Parathyroid adenoma (tissue), 2 donors: Measurements from ENCODE around the gene FGGY.

ENCODE experiments used
- H2AFZ ChIP-seq: fragments of 300-600 bp; sonication (generic); one replicate; pipeline ENCODE4 v1.7.0; 2017; ENCODE audit warnings: antibody characterized with exemption, mild to moderate bottlenecking
- H3K27ac ChIP-seq: fragments of 300-600 bp; sonication (generic); one replicate; pipeline ENCODE4 v1.7.0; 2017
- H3K27me3 ChIP-seq: fragments of 300-600 bp; sonication (generic); one replicate; pipeline ENCODE4 v1.7.0; 2017; ENCODE audit warnings: low read length; ENCODE audit not compliant: control insufficient read depth, insufficient read depth
- H3K36me3 ChIP-seq: fragments of 300-600 bp; sonication (generic); one replicate; pipeline ENCODE4 v1.7.0; 2017; ENCODE audit warnings: low read length; ENCODE audit not compliant: control insufficient read depth, insufficient read depth
- H3K4me1 ChIP-seq: fragments of 300-600 bp; sonication (generic); one replicate; pipeline ENCODE4 v1.7.0; 2017; ENCODE audit warnings: control low read depth
- H3K4me2 ChIP-seq: fragments of 300-600 bp; sonication (generic); one replicate; pipeline ENCODE4 v1.7.0; 2017; ENCODE audit warnings: low read length
- H3K4me3 ChIP-seq: fragments of 300-600 bp; sonication (generic); one replicate; pipeline ENCODE4 v1.7.0; 2017; ENCODE audit warnings: low read depth, low read length
- H3K79me2 ChIP-seq: fragments of 300-600 bp; sonication (generic); one replicate; pipeline ENCODE4 v1.7.0; 2017; ENCODE audit warnings: control low read depth
- H3K9ac ChIP-seq: fragments of 300-600 bp; sonication (generic); one replicate; pipeline ENCODE4 v1.7.0; 2017; ENCODE audit warnings: mild to moderate bottlenecking
- H3K9me3 ChIP-seq: fragments of 300-600 bp; sonication (generic); one replicate; pipeline ENCODE4 v1.7.0; 2017; ENCODE audit warnings: low read length; ENCODE audit not compliant: control insufficient read depth
- TF ChIP-seq, protein P1 (sequence below): fragments of 300-600 bp; sonication (generic); IDR thresholded peaks from one replicate; pipeline ENCODE4 v1.7.0; 2017; ENCODE audit warnings: antibody characterized with exemption, mild to moderate bottlenecking
- donor health status: primary hyperparathyroidism.

FGGY gene

DNA sequence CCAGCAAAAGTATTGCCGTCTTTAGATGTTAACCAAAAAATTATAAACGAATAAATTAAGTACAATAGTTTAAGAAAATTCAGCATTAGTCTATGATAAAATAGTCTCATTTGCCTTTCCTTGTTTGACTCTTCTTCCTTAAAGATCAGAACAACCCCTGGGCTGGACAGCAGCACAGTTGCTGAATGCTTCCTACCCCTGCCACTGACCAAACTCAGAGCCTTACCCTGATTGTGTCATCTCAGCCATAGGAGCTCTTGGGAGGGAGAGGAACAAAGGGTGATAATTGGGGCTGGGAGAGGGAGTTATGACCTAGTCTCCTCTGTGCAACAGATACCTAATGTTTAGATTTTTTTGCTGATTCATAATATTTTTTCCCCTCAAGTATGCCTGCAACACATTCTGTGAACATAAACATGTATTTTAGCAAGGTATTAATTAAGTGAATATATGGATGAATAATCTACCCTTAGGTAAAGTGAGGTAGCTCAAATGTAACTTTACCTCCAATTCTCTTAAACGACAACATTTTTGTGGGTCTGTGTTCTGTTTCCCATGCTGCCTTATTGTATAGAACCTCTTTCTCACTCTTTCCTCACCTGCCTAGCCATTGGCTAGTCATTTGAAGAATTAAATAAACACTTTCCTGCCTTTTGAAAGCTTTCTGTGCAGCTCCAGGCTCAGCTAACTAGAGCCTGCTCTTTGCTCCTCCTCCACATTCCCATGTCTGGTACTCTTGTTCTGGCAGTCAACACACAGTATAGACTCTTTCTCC lies 46.1 kb downstream of the FGGY start:
- Histone ChIP-seq H3K4me3 (no peak overlapping the region), H3K9ac (no peak overlapping the region), H3K27me3 (no peaks in the 10 kb centered on the region), H2AFZ (no peak overlapping the region), H3K27ac (no peak overlapping the region), H3K4me2 (no peak overlapping the region), H3K36me3 (no peaks in the 10 kb centered on the region), H3K9me3 (no peaks in the 10 kb centered on the region), H3K79me2 (no peaks in the 10 kb centered on the region), H3K4me1 (no peaks in the 10 kb centered on the region)
- TF ChIP-seq, protein P1, sequence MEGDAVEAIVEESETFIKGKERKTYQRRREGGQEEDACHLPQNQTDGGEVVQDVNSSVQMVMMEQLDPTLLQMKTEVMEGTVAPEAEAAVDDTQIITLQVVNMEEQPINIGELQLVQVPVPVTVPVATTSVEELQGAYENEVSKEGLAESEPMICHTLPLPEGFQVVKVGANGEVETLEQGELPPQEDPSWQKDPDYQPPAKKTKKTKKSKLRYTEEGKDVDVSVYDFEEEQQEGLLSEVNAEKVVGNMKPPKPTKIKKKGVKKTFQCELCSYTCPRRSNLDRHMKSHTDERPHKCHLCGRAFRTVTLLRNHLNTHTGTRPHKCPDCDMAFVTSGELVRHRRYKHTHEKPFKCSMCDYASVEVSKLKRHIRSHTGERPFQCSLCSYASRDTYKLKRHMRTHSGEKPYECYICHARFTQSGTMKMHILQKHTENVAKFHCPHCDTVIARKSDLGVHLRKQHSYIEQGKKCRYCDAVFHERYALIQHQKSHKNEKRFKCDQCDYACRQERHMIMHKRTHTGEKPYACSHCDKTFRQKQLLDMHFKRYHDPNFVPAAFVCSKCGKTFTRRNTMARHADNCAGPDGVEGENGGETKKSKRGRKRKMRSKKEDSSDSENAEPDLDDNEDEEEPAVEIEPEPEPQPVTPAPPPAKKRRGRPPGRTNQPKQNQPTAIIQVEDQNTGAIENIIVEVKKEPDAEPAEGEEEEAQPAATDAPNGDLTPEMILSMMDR: no peak

DNA sequence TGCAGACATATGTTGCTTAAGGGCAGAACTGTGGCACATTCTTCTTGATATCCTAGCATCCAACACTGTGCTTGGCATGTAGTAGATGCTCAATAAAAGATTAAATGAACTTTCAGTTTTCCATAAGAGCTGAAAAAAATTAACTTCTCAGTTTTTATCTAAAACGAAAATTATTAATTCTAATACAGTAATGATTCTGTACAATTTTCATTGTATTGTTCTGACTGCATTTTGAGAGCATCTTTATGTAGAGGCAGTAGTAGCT lies 46.6 kb downstream of the FGGY start:
- no peaks in the 10 kb centered on the region for H3K27me3 ChIP-seq
- no peak overlapping the region for H2AFZ ChIP-seq
- H3K4me2 ChIP-seq: no peak overlapping the region
- no peaks in the 10 kb centered on the region for H3K4me1 ChIP-seq
- H3K9ac ChIP-seq: no peak overlapping the region
- H3K27ac ChIP-seq: no peak overlapping the region
- TF ChIP-seq, protein P1: no peak
- H3K4me3 ChIP-seq: no peak overlapping the region
- no peaks in the 10 kb centered on the region for H3K36me3 ChIP-seq
- H3K9me3 ChIP-seq: no peaks in the 10 kb centered on the region
- H3K79me2 ChIP-seq: no peaks in the 10 kb centered on the region

DNA sequence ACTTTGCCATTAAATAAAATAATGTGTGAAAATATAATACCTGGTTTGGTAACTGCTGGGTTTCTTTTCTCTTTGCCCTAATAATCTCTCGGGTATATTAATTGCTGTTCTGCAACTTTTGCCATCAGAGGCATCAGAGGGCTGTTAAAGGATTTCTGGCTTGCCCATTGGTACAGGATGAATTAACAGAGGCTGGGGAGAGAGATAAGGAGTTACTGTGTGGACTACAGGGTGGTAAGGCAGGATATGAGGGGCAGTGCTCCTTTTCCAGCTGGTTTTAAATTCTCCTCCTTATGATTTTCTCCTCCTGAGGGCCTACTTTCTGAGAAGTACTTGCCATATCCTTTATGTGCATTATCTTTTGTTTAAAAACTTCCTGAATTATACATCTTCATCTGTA lies 48.3 kb downstream of the FGGY start:
- no peaks in the 10 kb centered on the region for H3K79me2 ChIP-seq
- H3K4me1 ChIP-seq: no peaks in the 10 kb centered on the region
- no peaks in the 10 kb centered on the region for H3K9me3 ChIP-seq
- H3K9ac ChIP-seq: no peak overlapping the region
- TF ChIP-seq, protein P1: no peak
- H3K36me3 ChIP-seq: no peaks in the 10 kb centered on the region
- H3K4me2 ChIP-seq: no peak overlapping the region
- H3K4me3 ChIP-seq: no peak overlapping the region
- H2AFZ ChIP-seq: no peak overlapping the region
- no peak overlapping the region for H3K27ac ChIP-seq
- H3K27me3 ChIP-seq: no peaks in the 10 kb centered on the region

DNA sequence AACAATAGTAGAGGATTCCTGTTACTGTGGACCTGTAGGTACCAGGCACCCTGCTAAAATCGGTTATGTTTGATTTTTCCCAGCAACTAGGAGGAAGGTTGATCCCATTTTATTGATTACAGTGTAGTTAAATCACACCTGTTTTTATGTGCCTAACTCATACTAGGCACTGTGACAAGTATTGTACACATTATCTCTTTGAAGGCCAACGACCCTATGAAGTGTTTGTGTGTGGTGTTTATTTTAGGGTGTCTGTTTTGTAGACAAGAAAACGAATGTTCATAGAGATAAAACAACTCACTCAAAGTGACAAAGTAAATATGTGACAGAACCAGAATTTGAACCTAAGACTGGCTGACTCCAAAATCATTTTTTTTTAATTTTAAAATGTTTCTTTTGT lies 49.5 kb downstream of the FGGY start:
- Histone ChIP-seq H3K4me2 (no peak overlapping the region), H3K36me3 (no peaks in the 10 kb centered on the region), H3K9me3 (no peaks in the 10 kb centered on the region), H3K79me2 (no peaks in the 10 kb centered on the region), H2AFZ (no peak overlapping the region), H3K27ac (no peak overlapping the region), H3K4me1 (no peaks in the 10 kb centered on the region), H3K27me3 (no peaks in the 10 kb centered on the region), H3K9ac (no peak overlapping the region), H3K4me3 (no peak overlapping the region)
- TF ChIP-seq, protein P1: no peak

DNA sequence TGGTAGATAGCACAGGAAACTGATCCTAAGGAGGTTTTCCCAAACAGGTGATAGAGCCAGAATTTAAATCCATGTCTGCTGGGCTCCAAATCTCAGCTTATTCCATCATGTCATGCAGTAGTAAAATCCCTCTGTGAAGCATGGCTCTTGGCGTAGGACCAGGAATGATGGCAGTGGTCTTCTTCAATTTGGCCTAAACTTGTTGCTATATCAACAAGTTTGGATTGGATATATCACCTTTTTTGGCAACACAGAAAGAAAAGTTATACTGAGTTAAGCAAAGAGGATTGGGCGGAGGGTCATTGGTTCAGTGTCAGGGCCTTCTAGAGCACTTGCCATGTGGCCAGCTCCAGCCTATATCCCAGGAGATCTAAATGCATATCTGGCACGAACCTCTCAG lies 52.2 kb downstream of the FGGY start:
- TF ChIP-seq, protein P1: no peak
- Histone ChIP-seq H3K36me3 (no peaks in the 10 kb centered on the region), H3K27ac (no peak overlapping the region), H3K9ac (no peak overlapping the region), H3K4me3 (no peak overlapping the region), H3K4me2 (no peak overlapping the region), H3K79me2 (no peaks in the 10 kb centered on the region), H2AFZ (no peak overlapping the region), H3K9me3 (no peaks in the 10 kb centered on the region), H3K27me3 (no peaks in the 10 kb centered on the region), H3K4me1 (no peaks in the 10 kb centered on the region)
